A172 (cell line): Measurements from ENCODE around the gene MKNK1. TPM values are rescaled to one million over a fixed set of nuclear protein-coding genes. Genes with fewer than 3 reads are reported as not detected.
A peak's percentile ranks its signal among the peaks of the same experiment; 100 is the strongest.

ENCODE experiments used
- DNase-seq: peaks from one replicate; pipeline ENCODE4 v3.0.0-alpha.2; 2015; ENCODE audit warnings: low spot score
- total RNA-seq: library from RNA; depleted of rRNA; stranded (reverse); fragments of >200 nt; shearing (Covaris generic); gene quantifications from 2 replicates; pipeline ENCODE4 v1.2.3, GENCODE V29; 2014

Gene MKNK1
- total RNA-seq, 1 experiment from 2014 or later, result 32.3 TPM

- DNase-seq, result no peak
These were observed 14.8 kb upstream of the MKNK1 start for GRCh38 chr1:46618754-46619415.

GRCh38 chr1:46617833-46618232, 13.8 kb upstream of the MKNK1 start:
- no peak for DNase-seq

GRCh38 chr1:46617108-46617800, 13.2 kb upstream of the MKNK1 start:
- DNase-seq, result no peak

DNA sequence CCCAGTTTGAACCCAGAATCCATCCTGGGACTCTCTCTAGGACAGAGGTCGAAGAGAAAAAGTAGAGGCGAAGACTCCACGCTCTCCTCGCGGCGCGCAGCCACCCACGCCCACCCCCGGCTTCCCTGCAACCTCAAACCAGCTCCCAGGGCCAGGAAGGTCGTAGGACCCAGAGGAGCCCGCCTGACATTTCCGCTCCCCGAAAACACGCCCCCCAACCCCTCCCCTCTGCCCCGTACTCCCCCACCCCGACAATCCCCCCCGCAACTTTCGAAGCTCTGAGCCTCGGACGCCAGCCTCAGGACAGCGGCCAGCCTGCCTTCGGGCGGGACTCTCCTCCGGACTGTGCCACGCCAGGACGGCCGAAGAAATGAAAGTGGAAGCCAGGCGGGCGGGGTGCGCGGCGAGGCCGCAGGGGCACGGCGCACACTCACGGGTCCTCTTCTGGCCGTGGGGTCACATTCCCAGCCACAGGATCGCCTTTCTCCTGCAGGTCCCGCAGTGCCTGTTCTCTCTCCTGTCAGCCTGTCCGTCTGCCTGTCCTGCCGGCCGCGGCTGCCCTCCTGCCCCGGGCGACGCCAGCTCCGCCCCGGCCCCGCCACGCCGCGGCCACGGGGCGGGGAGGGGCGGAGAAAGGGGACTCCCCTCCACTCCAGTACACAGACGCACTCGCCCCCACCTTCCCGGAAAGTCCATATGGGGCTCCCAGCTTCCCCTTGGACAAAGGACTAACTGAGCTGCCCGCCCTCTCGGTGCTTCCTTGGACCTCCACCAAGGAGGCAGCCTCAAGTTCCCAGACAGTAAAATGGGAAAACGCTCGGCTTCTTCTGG, 12.4 kb upstream of the MKNK1 start, which contains the start of gene MOB3C:
MOB3C (minus strand) TSS at position 535 of the 831 bp plus-strand sequence. CDS start 3,490 bp downstream, outside the sequence.
- DNase-seq, result peak; percentile 59

DNA sequence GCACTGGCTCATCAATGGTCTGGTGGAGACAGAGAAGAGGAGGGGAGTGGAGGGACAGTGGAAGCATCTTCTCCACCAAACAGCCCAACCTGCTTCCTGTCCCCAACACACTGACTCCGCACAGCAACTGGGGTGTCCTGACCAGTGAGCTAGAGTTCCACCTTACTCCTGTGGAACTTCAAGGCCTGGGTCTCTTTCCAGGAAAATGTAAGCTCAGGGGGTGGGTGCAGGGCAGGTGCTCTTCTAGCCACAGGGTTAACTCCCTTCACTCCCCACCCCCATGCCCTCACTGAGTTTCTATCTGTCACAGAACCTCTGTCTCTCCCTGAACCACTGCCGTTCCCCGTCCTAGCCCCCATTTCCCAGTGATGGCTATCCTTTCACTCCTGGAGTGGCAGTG, 11.7 kb upstream of the MKNK1 start:
- no peak for DNase-seq

GRCh38 chr1:46615088-46615487, 11.0 kb upstream of the MKNK1 start:
- DNase-seq, result no peak

DNA sequence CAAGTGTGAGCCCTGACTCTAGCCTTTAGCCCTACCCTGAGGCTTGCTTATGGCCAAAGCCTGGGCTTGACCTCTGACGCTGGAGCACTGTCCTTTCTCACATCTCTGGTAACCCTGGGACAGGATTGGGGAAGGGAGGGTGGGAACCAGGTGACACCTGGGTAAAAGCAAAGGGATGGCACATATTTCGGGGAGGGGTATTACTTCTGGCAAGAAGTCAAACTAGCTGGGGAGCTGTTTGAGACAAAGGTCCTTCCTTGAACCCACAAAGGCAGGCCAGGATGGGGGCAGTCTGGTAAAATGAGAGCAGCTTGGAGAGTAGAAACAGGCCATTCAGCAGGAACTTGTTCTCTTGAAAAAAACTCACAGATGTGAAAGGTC, 10.5 kb upstream of the MKNK1 start:
- DNase-seq, result no peak

DNA sequence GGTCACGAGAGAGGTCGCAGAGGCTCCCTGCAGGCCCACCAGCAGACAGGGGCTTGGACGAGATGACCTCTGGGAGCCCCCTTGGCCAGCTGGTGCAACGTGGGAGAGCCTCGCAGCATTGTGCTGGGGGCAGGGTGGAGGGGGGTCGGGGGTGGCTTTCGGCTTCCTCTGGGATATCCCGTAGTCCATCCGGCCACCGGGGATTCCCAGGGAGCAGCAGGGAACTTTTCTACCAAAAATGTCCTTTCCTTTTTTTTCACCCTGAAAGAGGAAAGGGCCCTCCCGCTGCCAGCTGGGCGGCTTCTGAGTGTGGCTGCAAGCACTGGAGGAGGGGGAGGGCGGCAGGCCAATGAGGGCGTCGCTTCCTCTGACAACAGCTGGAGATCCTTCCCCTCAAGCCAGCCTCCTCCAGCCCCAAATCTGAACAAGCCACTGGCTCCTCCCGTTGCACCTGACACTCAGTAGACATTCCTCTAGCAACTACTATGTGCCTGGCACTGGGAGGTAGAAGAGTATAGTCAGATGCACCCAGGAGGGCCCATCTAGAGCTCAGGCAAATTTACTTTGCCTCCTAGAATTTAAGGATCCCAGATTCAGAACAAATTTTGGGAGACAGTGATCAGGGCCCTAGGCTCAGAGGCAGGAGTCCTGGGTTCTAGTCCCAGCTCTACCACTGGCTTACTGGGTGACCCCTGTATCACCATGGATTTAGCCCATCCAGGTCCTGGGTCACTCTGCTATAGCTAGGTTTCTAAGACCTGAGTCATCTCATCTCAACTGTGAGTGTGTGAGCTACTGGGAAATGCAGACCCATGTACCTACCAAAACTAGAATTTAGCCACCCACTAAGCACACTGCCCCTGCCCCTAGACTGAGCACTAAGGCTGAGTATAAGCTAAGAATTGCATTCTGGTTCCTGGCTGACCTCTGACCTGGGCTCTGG, 9.9 kb upstream of the MKNK1 start:
- peak; percentile 84 for DNase-seq

DNA sequence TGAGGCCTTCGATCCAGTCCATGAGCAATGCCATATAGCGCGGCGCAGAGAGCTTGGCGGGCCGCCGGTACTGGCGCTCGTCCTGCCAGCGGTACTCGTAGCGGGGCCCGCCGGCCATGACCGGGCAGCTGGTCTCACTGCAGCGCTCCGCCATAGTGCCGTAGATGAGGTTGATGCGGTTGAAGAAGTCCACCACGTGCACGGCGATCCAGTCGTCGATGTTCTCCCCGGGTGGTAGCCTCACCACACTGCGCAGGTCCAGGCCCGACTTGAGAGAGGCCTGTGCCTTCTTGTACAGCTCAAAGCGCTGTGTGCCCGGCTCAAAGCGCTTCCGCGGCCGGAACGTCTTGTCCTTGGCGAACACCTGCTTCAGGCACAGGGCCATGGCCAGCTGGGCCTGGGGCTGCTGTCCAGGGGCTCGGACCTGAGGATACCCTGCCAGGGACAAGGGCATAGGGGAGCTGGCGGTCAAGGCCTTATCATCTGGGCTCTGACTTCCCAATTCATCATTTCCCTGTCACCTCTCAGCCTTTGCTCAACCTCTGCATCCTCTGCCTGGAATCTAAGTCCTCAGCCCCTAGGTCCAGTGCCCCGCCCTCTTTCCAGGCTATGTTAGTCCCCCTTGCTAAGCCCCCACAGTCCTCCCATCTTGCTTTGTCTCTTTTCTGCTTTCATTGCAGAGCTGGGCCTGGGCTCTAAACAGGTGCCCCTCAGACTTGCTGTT, 9.0 kb upstream of the MKNK1 start:
- no peak for DNase-seq

- DNase-seq, result peak; percentile 84
These were observed 7.7 kb upstream of the MKNK1 start for GRCh38 chr1:46611691-46612221.

DNA sequence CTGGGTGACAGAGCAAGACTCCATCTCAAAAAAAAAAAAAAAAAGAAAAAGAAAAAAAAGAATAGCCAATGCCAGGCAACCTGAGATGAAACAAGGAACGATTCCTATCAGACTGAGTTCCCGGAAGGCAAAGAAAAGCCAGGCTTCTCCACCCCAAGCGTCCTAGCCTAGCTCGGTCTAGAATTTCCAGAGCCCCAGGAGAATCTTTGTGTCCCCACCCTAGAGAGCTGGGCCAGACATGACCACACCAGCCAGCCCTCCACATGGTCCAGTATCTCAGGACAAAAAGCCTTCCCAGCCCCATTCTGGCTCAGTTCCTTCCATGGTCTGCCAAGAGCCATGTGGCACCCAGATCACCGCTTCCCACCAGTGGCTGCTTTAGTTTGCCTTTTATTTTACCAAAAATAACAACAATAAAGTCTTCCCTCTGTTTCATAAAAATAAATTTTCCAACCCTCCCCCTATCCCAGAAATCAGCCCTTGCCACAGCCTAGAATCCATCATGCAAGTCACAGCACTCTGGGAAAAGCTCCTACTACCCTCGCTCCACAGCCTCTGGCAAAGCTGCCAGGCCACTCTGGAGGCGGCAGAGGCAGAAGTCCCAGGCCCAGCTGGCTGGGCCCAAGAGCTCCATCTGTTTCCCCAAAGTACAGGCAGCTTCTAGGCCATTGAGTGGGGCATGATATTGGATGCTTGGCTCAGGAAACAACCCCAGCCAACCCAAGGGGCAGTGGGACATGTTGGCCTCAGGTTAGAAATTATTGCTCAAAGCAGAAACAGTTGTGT, 3.5 kb upstream of the MKNK1 start:
- no peak for DNase-seq

- DNase-seq, result no peak
These were observed 2.3 kb upstream of the MKNK1 start for GRCh38 chr1:46606255-46606965.

- no peak for DNase-seq
These were observed 1.2 kb upstream of the MKNK1 start for GRCh38 chr1:46605232-46605631.

DNA sequence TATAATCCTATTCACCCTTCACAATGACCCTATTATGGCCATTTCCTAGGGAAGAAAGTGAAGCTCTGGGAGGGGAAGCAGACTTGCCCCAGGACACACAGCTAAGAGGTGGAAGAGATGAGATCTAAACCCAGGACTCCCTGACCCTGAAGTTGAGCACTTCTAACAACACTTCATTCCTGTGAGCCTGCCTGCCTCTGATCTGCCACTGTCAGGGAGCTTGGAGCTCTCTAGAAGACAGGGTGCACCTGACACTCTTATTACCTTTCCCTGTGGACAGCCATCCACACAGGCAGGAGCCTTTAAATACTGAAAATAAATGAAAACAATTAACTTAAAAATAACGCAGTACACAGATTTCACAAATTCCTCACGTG, 599 bp downstream of the MKNK1 start:
- no peak for DNase-seq

DNA sequence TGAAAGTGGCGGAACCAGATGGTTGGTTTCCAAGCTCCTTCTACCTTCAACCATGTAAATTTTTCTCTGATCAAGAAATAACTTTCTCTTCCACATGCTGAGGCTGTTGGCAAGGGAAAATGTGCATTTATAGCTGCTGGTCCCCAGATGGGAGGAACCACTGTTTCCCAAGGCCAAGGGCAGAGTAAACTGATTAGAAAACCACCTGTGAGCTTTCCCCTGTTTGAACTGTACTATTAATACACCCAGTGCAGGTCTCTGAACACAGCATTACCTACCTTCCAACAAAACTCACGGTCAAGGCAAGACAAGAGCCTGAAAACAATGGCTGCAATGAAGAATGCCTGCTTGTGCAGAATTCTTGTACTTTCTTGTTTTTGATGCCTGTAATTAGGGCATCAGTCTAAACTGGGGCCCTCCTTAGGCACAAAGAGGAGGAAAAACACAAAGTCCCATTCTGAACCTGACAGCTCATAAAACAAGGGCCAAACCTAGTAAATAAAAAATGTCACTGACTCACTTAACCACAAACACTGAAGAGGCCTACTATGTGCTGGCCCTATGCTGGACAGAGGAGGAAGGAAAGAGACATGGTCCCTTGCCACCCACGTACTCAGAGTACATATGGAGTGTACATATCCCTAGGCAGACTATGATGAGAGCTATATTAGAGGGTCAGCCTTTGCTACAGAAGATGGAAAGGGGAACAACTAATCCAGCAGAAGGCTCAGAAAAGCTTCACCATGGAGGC, 2.6 kb downstream of the MKNK1 start:
- no peak for DNase-seq

GRCh38 chr1:46599059-46599970, 4.8 kb downstream of the MKNK1 start:
- DNase-seq, result no peak

DNA sequence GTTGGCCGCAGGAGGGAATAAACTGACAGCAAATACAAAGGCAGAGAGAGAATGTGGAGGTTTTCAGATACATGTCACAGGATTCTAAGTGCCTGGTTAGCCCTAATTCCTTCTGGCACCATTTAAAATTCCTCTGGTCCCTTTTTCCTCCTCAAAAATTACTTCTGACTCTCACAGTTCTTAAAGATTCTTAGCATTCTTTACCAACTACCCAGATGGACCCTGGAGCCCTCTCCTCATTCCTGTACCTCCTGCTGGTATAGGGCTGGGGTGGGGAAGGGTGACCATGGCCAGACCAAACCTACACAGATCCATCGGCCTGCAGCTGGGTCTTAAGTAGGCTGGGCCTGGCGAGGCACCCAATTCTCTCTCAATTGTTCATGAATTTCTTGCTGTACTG, 7.2 kb downstream of the MKNK1 start:
- DNase-seq, result no peak
